Measurements from ENCODE around the gene ZNF174. TPM values are rescaled to one million over a fixed set of nuclear protein-coding genes. Genes with fewer than 3 reads are reported as not detected.

The ZNF174 gene
- total RNA-seq, 1 donor from 2014 or later, result 7.6 TPM

GRCh38 chr16:3443108-3444031, 42.4 kb downstream of the ZNF174 start, which contains the start of the genes NAA60 and ZNF597:
TSS of gene NAA60 (plus strand) at chr16:3443680. CDS start at chr16:3476228, 32,548 bp downstream.
TSS of gene ZNF597 (minus strand) at chr16:3443504. CDS start at chr16:3443153, 351 bp downstream.
- peak; percentile 92 for DNase-seq (ENCODE audit: low spot score)

GRCh38 chr16:3444032-3444388, 43.0 kb downstream of the ZNF174 start:
- DNase-seq (ENCODE audit: low spot score), result no peak

GRCh38 chr16:3454093-3454492, 53.1 kb downstream of the ZNF174 start:
- no peak for DNase-seq (ENCODE audit: low spot score)

GRCh38 chr16:3454631-3455147, 53.7 kb downstream of the ZNF174 start:
- DNase-seq (ENCODE audit: low spot score), result no peak

GRCh38 chr16:3457434-3458252, 56.6 kb downstream of the ZNF174 start:
- DNase-seq (ENCODE audit: low spot score), result peak; percentile 96

GRCh38 chr16:3458278-3458851, 57.4 kb downstream of the ZNF174 start:
- DNase-seq (ENCODE audit: low spot score), result no peak

GRCh38 chr16:3458852-3459361, 57.9 kb downstream of the ZNF174 start:
- DNase-seq (ENCODE audit: low spot score), result no peak

Other genes with a start within 250 kb of the ZNF174 start
- gene OR1F1, start 213.0 kb upstream of the ZNF174 start, total RNA-seq, result not detected
- 8.4 TPM for gene ZNF200, start 166.1 kb upstream of the ZNF174 start, total RNA-seq
- 6.0 TPM for gene MEFV, start 144.6 kb upstream of the ZNF174 start, total RNA-seq
- 25.9 TPM for gene ZNF263, start 117.7 kb upstream of the ZNF174 start, total RNA-seq
- 5.2 TPM for gene TIGD7, start 95.8 kb upstream of the ZNF174 start, total RNA-seq
- 17.9 TPM for gene ZNF75A, start 95.7 kb upstream of the ZNF174 start, total RNA-seq
- not detected for gene OR2C1, start 45.3 kb upstream of the ZNF174 start, total RNA-seq
- 11.0 TPM for gene ZSCAN32, start 211 bp upstream of the ZNF174 start, total RNA-seq
- 2.4 TPM for gene ZNF597, start 42.3 kb downstream of the ZNF174 start, total RNA-seq
- gene NAA60, start 42.5 kb downstream of the ZNF174 start, total RNA-seq, result 39.1 TPM
- not detected for gene C16orf90, start 94.3 kb downstream of the ZNF174 start, total RNA-seq
- gene CLUAP1, start 99.8 kb downstream of the ZNF174 start, total RNA-seq, result 20.0 TPM
- gene NLRC3, start 176.2 kb downstream of the ZNF174 start, total RNA-seq, result 1.2 TPM
- gene SLX4, start 210.4 kb downstream of the ZNF174 start, total RNA-seq, result 4.4 TPM